Lung (tissue), 12 donors: ENCODE data around the gene CMPK1. TPM values are rescaled to one million over a fixed set of nuclear protein-coding genes. Genes with fewer than 3 reads are reported as not detected.

Experiments used
- ATAC-seq: fragments of 200-7000 bp; cut with Tn5 transposase; one replicate; pipeline ENCODE4 v1.9.1; 2020; ENCODE audit warnings: moderate number of reproducible peaks; ENCODE audit not compliant: insufficient read depth, low FRiP score
- DNase-seq, 3 donors: peaks; one replicate each; pipeline ENCODE4 v3.0.0-alpha.2; 2013 to 2017
- H3K27ac ChIP-seq, 2 donors: one replicate each; pipeline ENCODE4 v1.5.1; 2013; ENCODE audit warnings: mild to moderate bottlenecking in 2 of 2, moderate library complexity in 2 of 2, control low read depth in 1 of 2, inconsistent platforms in 1 of 2, low read depth in 1 of 2, low read length in 1 of 2
- H3K27me3 ChIP-seq, 3 donors: one replicate each; pipeline ENCODE4 v1.5.1; 2013; ENCODE audit warnings: low read length in 2 of 3; ENCODE audit not compliant: control insufficient read depth in 3 of 3, insufficient read depth in 3 of 3
- H3K36me3 ChIP-seq, 4 donors: one replicate each; pipeline ENCODE4 v1.5.1; 2013; ENCODE audit warnings: low read length in 4 of 4, mild to moderate bottlenecking in 1 of 4, moderate library complexity in 1 of 4; ENCODE audit not compliant: control insufficient read depth in 4 of 4, insufficient read depth in 4 of 4
- H3K4me1 ChIP-seq, 5 donors: one replicate each; pipeline ENCODE4 v1.5.1; 2013; ENCODE audit warnings: low read length in 5 of 5, mild to moderate bottlenecking in 2 of 5, moderate library complexity in 1 of 5; ENCODE audit not compliant: control insufficient read depth in 5 of 5, insufficient read depth in 5 of 5
- H3K4me3 ChIP-seq: one replicate; pipeline ENCODE4 v1.5.1; 2013; ENCODE audit warnings: mild to moderate bottlenecking, control low read depth, moderate library complexity
- H3K9ac ChIP-seq, 2 donors: one replicate each; pipeline ENCODE4 v1.5.1; 2013; ENCODE audit warnings: low read length in 2 of 2, control low read depth in 1 of 2; ENCODE audit not compliant: insufficient read depth in 1 of 2
- H3K9me3 ChIP-seq, 4 donors: one replicate each; pipeline ENCODE4 v1.5.1; 2013; ENCODE audit warnings: low read length in 3 of 4, mild to moderate bottlenecking in 1 of 4, moderate library complexity in 1 of 4; ENCODE audit not compliant: control insufficient read depth in 4 of 4, insufficient read depth in 3 of 4
- CTCF ChIP-seq: IDR thresholded peaks from 2 replicates; pipeline ENCODE4 v1.5.1; 2012; ENCODE audit warnings: mild to moderate bottlenecking; ENCODE audit errors: control extremely low read depth, extremely low read depth
- WGBS, 2 donors: extraction: QIAGEN DNeasy Blood & Tissue Kit; methylation state at CpG; one replicate each; pipeline ENCODE4 v1.1.7; 2013; 5-methylcytosine and 5-hydroxymethylcytosine counted together
- polyA plus RNA-seq, 2 donors: library from polyadenylated mRNA; stranded (reverse); fragments of 200-250 nt; gene quantifications; one replicate each; pipeline ENCODE4 v1.2.1, GENCODE V29; 2013
- total RNA-seq, 2 donors: library from RNA; depleted of rRNA in 1 of 2; stranded (reverse); fragments of >200 nt in 1 of 2; gene quantifications; one replicate each; pipeline ENCODE4 v1.2.1, GENCODE V29; 2014 to 2021
- donor health status: control.
- donor health status: control.
- donor health status: Bipolar disorder and iron deficiency.
- donor health status: healthy.
- donor health status: DM: yes; HTN: yes; CAD: no.

CMPK1 gene
- total and polyA plus RNA-seq, 4 donors: 63.9 to 106 (median 85.3) TPM

GRCh38 chr1:47298025-47298699 lies 35.4 kb upstream of the CMPK1 start:
- Histone ChIP-seq H3K9me3 (no peaks in the 10 kb centered on the region), H3K4me1 (no peaks in the 10 kb centered on the region), H3K27me3 (no peaks in the 10 kb centered on the region), H3K4me3 (no peak overlapping the region), H3K27ac (peak overlapping the region in 1 of 2 donors; percentile 49), H3K36me3 (peaks cover 0 to 16% (median 7%) of the 10 kb centered on the region in 4 donors), H3K9ac (no peak overlapping the region)
- no peak for TF ChIP-seq CTCF
- DNase-seq: no peak
- ATAC-seq: no peak

- Histone ChIP-seq H3K9ac (no peak overlapping the region), H3K36me3 (peaks cover 0 to 11% (median 3%) of the 10 kb centered on the region in 4 donors), H3K27me3 (no peaks in the 10 kb centered on the region), H3K27ac (no peak overlapping the region), H3K9me3 (no peaks in the 10 kb centered on the region), H3K4me3 (no peak overlapping the region), H3K4me1 (no peaks in the 10 kb centered on the region)
- ATAC-seq: no peak
- no peak for TF ChIP-seq CTCF
- 97% methylated on average over 2 of the region's 2 CpGs for WGBS, 2 donors
- no peak for DNase-seq
These were observed 31.1 kb upstream of the CMPK1 start for GRCh38 chr1:47302472-47302871.

- no peak overlapping the region for H3K4me3 ChIP-seq
- H3K4me1 ChIP-seq: peaks cover 0 to 12% (median 0%) of the 10 kb centered on the region in 5 donors
- ATAC-seq (no peak), DNase-seq (no peak)
- no peaks in the 10 kb centered on the region for H3K9me3 ChIP-seq
- H3K27me3 ChIP-seq: no peaks in the 10 kb centered on the region
- no peak overlapping the region for H3K27ac ChIP-seq
- H3K36me3 ChIP-seq: peaks cover 0 to 5% (median 0%) of the 10 kb centered on the region in 4 donors
- 93% methylated on average over 4 of the region's 4 CpGs for WGBS, 2 donors
- no peak for TF ChIP-seq CTCF
- no peak overlapping the region for H3K9ac ChIP-seq
These were observed 24.2 kb upstream of the CMPK1 start for GRCh38 chr1:47309427-47309826.
